ENCODE data around the gene UBE2U.
"Not testable (repeated sequence)": the region's sequence is repeated elsewhere in the genome, so short reads cannot be mapped to it uniquely, and the experiment has no call there.

Gene UBE2U

GRCh38 chr1:64192290-64192689 lies 11.1 kb upstream of the UBE2U start:
- DNase-seq (ENCODE audit: low read depth): no peak

GRCh38 chr1:64194168-64195080 lies 9.0 kb upstream of the UBE2U start:
- DNase-seq (ENCODE audit: low read depth): no peak

GRCh38 chr1:64195081-64195395 lies 8.4 kb upstream of the UBE2U start:
- DNase-seq (ENCODE audit: low read depth): peak; percentile 27

- DNase-seq (ENCODE audit: low read depth): no peak
Observed at GRCh38 chr1:64196074-64196870, 7.2 kb upstream of the UBE2U start.

GRCh38 chr1:64197076-64197475 lies 6.3 kb upstream of the UBE2U start:
- DNase-seq (ENCODE audit: low read depth): no peak

- peak; percentile 13 for DNase-seq (ENCODE audit: low read depth)
Observed at GRCh38 chr1:64199154-64199553, 4.3 kb upstream of the UBE2U start.

- no peak for DNase-seq (ENCODE audit: low read depth)
Observed at GRCh38 chr1:64200064-64200463, 3.4 kb upstream of the UBE2U start.

GRCh38 chr1:64209221-64209620 lies 5.8 kb downstream of the UBE2U start:
- DNase-seq (ENCODE audit: low read depth): no peak

- DNase-seq (ENCODE audit: low read depth): peak; percentile 66
Observed at GRCh38 chr1:64212031-64212430, 8.6 kb downstream of the UBE2U start.

- no peak for DNase-seq (ENCODE audit: low read depth)
Observed at GRCh38 chr1:64215576-64215975, 12.2 kb downstream of the UBE2U start.

GRCh38 chr1:64220241-64220640 lies 16.8 kb downstream of the UBE2U start:
- DNase-seq (ENCODE audit: low read depth): no peak

- DNase-seq (ENCODE audit: low read depth): peak; percentile 91
Observed at GRCh38 chr1:64223329-64224151, 20.1 kb downstream of the UBE2U start.

- not testable (repeated sequence) for DNase-seq (ENCODE audit: low read depth)
Observed at GRCh38 chr1:64224236-64224635, 20.8 kb downstream of the UBE2U start.

GRCh38 chr1:64228167-64228957 lies 24.9 kb downstream of the UBE2U start:
- DNase-seq (ENCODE audit: low read depth): peak; percentile 66

- DNase-seq (ENCODE audit: low read depth): no peak
Observed at GRCh38 chr1:64229307-64229706, 25.9 kb downstream of the UBE2U start.

GRCh38 chr1:64231153-64231552 lies 27.7 kb downstream of the UBE2U start:
- no peak for DNase-seq (ENCODE audit: low read depth)

GRCh38 chr1:64231654-64232053 lies 28.2 kb downstream of the UBE2U start:
- no peak for DNase-seq (ENCODE audit: low read depth)

GRCh38 chr1:64234714-64235113 lies 31.3 kb downstream of the UBE2U start:
- DNase-seq (ENCODE audit: low read depth): no peak

- no peak for DNase-seq (ENCODE audit: low read depth)
Observed at GRCh38 chr1:64235181-64235580, 31.8 kb downstream of the UBE2U start.

GRCh38 chr1:64235910-64236309 lies 32.5 kb downstream of the UBE2U start:
- DNase-seq (ENCODE audit: low read depth): no peak

GRCh38 chr1:64236541-64236954 lies 33.1 kb downstream of the UBE2U start:
- DNase-seq (ENCODE audit: low read depth): no peak

- DNase-seq (ENCODE audit: low read depth): not testable (repeated sequence)
Observed at GRCh38 chr1:64239519-64239918, 36.1 kb downstream of the UBE2U start.

All from EH (cell line).